Kidney (tissue), 14 donors: ENCODE results near the gene RBMX. TPM values are rescaled to one million over a fixed set of nuclear protein-coding genes. Genes with fewer than 3 reads are reported as not detected.
A peak's percentile ranks its signal among the peaks of the same experiment; 100 is the strongest.
"Not testable (repeated sequence)": the region's sequence is repeated elsewhere in the genome, so short reads cannot be mapped to it uniquely, and the experiment has no call there.

Experiments
- DNase-seq, 5 donors: peaks; one replicate each; pipeline ENCODE4 v3.0.0-alpha.2; 2013 to 2020
- FAIRE-seq: peaks from 2 replicates; lab custom pipeline; 2012; peaks lifted over from hg19 to GRCh38; lab: Jason Lieb, UNC
- H3K27ac ChIP-seq, 2 donors: one replicate each; pipeline ENCODE4 v1.7.0; 2013; ENCODE audit warnings: low read depth in 2 of 2, low read length in 2 of 2, inconsistent platforms in 1 of 2
- H3K27me3 ChIP-seq: one replicate; pipeline ENCODE4 v1.7.1; 2013; ENCODE audit warnings: low read length, inconsistent platforms; ENCODE audit not compliant: control insufficient read depth, insufficient read depth
- H3K36me3 ChIP-seq, 3 donors: one replicate each; pipeline versions ENCODE4 v1.7.0 to v1.7.1; 2013; ENCODE audit warnings: low read length in 3 of 3, control low read depth in 1 of 3, inconsistent platforms in 1 of 3; ENCODE audit not compliant: insufficient read depth in 3 of 3, control insufficient read depth in 2 of 3
- H3K4me1 ChIP-seq, 3 donors: one replicate each; pipeline versions ENCODE4 v1.7.0 to v1.7.1; 2013; ENCODE audit warnings: low read length in 3 of 3, inconsistent platforms in 1 of 3, low read depth in 1 of 3; ENCODE audit not compliant: control insufficient read depth in 2 of 3, insufficient read depth in 2 of 3
- H3K4me3 ChIP-seq, 3 donors: one replicate each; pipeline versions ENCODE4 v1.7.0 to v1.8.1; 2013; ENCODE audit warnings: low read length in 3 of 3, control low read depth in 1 of 3, inconsistent platforms in 1 of 3
- H3K9ac ChIP-seq, 3 donors: one replicate each; pipeline versions ENCODE4 v1.7.0 to v1.7.1; 2013; ENCODE audit warnings: low read length in 3 of 3, control low read depth in 1 of 3, inconsistent platforms in 1 of 3
- H3K9me3 ChIP-seq, 3 donors: one replicate each; pipeline versions ENCODE4 v1.7.0 to v1.7.1; 2013; ENCODE audit warnings: low read length in 3 of 3, control low read depth in 1 of 3, inconsistent platforms in 1 of 3; ENCODE audit not compliant: control insufficient read depth in 2 of 3, insufficient read depth in 1 of 3
- intact Hi-C: fragments of 100-400 bp; cut with DNase I; formaldehyde crosslinking; loops from one replicate; pipeline ENCODE4 v1.11.1; 2022
- polyA plus RNA-seq: library from polyadenylated mRNA; stranded (reverse); fragments of 350-450 nt; fragmentation: Illumina TruSeq; extraction: RNeasy Lipid Tissue Mini Kit (QIAGEN cat#74804); gene quantifications from one replicate; pipeline ENCODE4 v1.2.3, GENCODE V29; 2014; ENCODE audit warnings: low read depth, low replicate concordance; ENCODE audit not compliant: insufficient read depth
- total RNA-seq: library from RNA; stranded (reverse); fragmentation: NEBNext Ultra II Directional; extraction: Animal tissue kit (Norgen Biotek cat#: 25700); gene quantifications from one replicate; pipeline ENCODE4 v1.2.1, GENCODE V29; 2021
- TF ChIP-seq, protein P1 (sequence below): IDR thresholded peaks from 3 replicates; pipeline ENCODE4 v1.5.1; 2012; ENCODE audit warnings: mild to moderate bottlenecking, moderate library complexity, borderline replicate concordance; ENCODE audit not compliant: insufficient read depth; ENCODE audit errors: extremely low read depth
- donor health status: control.
- donor health status: control.
- donor health status: control.
- donor health status: control.
- donor health status: control.
- donor health status: DM: yes; HTN: yes; CAD: no.
- donor health status: Normal renal cell carcinoma (clear cell type).

The RBMX gene
- total and polyA plus RNA-seq, 2 donors from 2014 or later = 95.0 to 143 TPM

GRCh38 chrX:136916827-136917226 lies 36.3 kb upstream of the RBMX start:
- no peak overlapping the region for H3K4me3 ChIP-seq
- H3K36me3 ChIP-seq = no peaks in the 10 kb centered on the region
- H3K9me3 ChIP-seq = no peaks in the 10 kb centered on the region
- no peak for DNase-seq
- FAIRE-seq = no peak
- no peak overlapping the region for H3K27ac ChIP-seq
- H3K27me3 ChIP-seq = no peaks in the 10 kb centered on the region
- H3K4me1 ChIP-seq = no peaks in the 10 kb centered on the region
- no peak overlapping the region for H3K9ac ChIP-seq
- intact Hi-C loops = no loop called here
- TF ChIP-seq, protein P1, sequence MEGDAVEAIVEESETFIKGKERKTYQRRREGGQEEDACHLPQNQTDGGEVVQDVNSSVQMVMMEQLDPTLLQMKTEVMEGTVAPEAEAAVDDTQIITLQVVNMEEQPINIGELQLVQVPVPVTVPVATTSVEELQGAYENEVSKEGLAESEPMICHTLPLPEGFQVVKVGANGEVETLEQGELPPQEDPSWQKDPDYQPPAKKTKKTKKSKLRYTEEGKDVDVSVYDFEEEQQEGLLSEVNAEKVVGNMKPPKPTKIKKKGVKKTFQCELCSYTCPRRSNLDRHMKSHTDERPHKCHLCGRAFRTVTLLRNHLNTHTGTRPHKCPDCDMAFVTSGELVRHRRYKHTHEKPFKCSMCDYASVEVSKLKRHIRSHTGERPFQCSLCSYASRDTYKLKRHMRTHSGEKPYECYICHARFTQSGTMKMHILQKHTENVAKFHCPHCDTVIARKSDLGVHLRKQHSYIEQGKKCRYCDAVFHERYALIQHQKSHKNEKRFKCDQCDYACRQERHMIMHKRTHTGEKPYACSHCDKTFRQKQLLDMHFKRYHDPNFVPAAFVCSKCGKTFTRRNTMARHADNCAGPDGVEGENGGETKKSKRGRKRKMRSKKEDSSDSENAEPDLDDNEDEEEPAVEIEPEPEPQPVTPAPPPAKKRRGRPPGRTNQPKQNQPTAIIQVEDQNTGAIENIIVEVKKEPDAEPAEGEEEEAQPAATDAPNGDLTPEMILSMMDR = no peak

DNA sequence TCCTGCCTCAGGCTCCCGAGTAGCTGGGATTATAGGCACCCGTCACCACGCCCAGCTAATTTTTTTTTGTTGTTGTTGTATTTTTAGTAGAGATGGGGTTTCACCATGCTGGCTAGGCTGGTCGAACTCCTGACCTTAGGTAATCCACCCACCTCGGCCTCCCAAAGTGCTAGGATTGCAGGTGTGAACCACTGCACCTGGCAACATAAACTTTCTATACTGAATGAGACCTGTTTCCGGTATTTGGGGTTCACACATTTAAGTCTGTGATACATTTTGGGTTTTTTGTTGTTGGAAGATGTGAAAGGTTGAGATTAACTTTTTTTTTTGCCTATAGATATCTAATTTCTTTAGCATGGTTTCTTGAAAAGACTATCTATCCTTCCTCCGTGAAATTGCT lies 31.1 kb upstream of the RBMX start:
- H3K27ac ChIP-seq, H3K9ac ChIP-seq, H3K4me1 ChIP-seq, H3K36me3 ChIP-seq, DNase-seq, H3K27me3 ChIP-seq, H3K9me3 ChIP-seq, H3K4me3 ChIP-seq, intact Hi-C loops, FAIRE-seq: not testable (repeated sequence)

DNA sequence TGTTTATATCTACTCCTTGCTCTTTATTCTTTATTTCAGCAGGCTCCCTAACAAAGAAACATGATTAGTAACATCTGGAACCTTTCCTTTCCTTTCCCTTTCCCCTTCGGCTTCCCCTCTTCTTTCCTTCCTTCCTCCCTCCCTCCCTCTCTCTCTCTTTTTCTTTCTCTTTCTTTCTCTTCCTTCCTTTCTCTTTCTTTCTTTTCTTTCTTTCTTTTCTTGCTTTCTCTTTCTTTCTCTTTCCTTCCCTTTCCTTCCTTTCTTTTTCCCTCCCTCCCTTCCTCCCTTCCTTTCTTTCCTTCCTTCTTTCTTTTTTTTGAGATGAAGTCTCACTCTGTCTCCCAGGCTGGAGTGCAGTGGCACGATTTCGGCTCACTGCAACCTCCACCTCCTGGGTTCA lies 30.7 kb upstream of the RBMX start:
- no peak for FAIRE-seq
- H3K36me3 ChIP-seq = no peaks in the 10 kb centered on the region
- no peak overlapping the region for H3K27ac ChIP-seq
- H3K4me1 ChIP-seq = no peaks in the 10 kb centered on the region
- no peaks in the 10 kb centered on the region for H3K27me3 ChIP-seq
- H3K9ac ChIP-seq = no peak overlapping the region
- TF ChIP-seq, protein P1 = no peak
- intact Hi-C loops = no loop called here
- no peak for DNase-seq
- no peak overlapping the region for H3K4me3 ChIP-seq
- H3K9me3 ChIP-seq = no peaks in the 10 kb centered on the region

DNA sequence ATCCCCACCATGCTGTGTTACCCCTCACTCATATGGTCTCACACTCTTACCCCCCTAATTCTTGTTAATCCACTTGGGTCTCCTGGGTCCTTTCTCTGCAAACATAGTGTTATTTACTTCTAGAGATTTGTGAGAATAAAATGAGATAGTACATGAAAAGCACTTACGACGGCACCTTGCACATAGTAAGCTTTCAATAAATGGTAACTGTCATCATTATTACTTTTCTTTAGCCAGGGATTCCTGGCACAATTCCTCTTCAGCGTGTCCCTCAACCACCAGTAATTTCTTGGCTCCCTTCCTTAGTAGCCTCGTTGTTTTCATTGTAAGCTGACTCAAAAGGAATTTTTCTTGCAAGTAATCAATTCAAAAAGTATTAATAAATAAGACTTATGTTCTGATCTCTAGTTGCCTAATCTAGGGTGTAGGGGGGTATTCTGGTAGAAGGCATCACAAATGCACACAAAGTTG lies 30.1 kb upstream of the RBMX start:
- Histone ChIP-seq H3K27me3 (no peaks in the 10 kb centered on the region), H3K9me3 (no peaks in the 10 kb centered on the region), H3K4me1 (no peaks in the 10 kb centered on the region), H3K9ac (peak overlapping the region in 1 of 3 donors; percentile 57), H3K27ac (no peak overlapping the region), H3K36me3 (no peaks in the 10 kb centered on the region), H3K4me3 (peak overlapping the region; percentile 53 to 92 (median 84))
- FAIRE-seq = no peak
- TF ChIP-seq, protein P1 = no peak
- intact Hi-C loops = no loop called here
- DNase-seq = no peak
